ENCODE results near the gene STING1.

- TF ChIP-seq CTCF (IDR thresholded peaks at IDR 0.05) = no peak
- TF ChIP-seq SIN3A (IDR thresholded peaks at IDR 0.05; ENCODE audit: borderline replicate concordance, insufficient read depth, low read depth, low read length) = no peak
Observed at GRCh38 chr5:139472386-139473030, 10.1 kb downstream of the STING1 start.
